Ovary (tissue), 3 donors: ENCODE data around the gene SUDS3.

ENCODE experiments used
- EP300 ChIP-seq: sonication (generic); formaldehyde crosslinking; IDR thresholded peaks from one replicate; pipeline ENCODE4 v1.6.1; 2017; ENCODE audit warnings: antibody characterized with exemption
- POLR2A ChIP-seq: fragments of 450-650 bp; IDR thresholded peaks from one replicate; pipeline ENCODE4 v1.6.1; 2017; ENCODE audit warnings: antibody characterized with exemption, mild to moderate bottlenecking, moderate library complexity
- TF ChIP-seq, protein P1 (sequence below), 3 donors: fragments of 450-650 bp in 2 of 3; fragments of 200-600 bp in 1 of 3; IDR thresholded peaks; one replicate each; pipeline versions ENCODE4 v1.5.1 to v1.8.0; 2016 to 2022; ENCODE audit warnings: antibody characterized with exemption in 3 of 3, mild to moderate bottlenecking in 1 of 3
- donor health status: DM: no; HTN: no; CAD: no.

DNA sequence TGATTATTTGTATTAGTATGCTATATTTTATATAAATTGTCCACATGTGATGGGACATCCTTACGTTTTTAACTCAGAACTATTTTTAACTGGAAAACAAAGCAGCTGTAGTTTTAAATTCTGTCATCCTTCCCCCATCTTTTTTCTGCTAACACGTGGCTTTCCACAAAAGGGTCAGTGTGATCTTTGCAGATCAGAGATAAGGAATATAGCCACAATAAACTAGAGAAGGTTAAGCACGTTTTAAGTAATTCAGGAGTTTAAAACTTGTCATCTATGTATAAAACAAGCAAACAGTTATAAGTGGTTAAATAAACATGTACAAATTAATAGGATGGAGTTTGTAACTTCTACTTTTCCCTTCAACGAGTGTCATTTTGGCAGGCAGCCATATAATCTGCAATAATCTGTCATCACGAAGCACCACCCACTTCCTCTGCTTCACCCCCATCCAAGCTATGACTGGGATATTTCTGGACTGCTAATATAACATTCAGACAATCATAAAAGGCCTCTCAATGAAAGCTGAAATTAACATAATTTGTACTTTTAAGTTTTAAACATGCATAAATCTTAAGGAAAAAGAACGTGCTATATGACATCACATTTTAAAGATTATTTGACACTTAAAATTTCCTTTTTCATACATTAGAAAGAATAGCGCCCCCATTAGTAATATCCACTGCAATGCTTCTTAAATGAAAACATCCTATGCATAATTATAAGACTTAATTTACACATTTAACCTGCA, 18.9 kb upstream of the SUDS3 start:
- TF ChIP-seq, protein P1, sequence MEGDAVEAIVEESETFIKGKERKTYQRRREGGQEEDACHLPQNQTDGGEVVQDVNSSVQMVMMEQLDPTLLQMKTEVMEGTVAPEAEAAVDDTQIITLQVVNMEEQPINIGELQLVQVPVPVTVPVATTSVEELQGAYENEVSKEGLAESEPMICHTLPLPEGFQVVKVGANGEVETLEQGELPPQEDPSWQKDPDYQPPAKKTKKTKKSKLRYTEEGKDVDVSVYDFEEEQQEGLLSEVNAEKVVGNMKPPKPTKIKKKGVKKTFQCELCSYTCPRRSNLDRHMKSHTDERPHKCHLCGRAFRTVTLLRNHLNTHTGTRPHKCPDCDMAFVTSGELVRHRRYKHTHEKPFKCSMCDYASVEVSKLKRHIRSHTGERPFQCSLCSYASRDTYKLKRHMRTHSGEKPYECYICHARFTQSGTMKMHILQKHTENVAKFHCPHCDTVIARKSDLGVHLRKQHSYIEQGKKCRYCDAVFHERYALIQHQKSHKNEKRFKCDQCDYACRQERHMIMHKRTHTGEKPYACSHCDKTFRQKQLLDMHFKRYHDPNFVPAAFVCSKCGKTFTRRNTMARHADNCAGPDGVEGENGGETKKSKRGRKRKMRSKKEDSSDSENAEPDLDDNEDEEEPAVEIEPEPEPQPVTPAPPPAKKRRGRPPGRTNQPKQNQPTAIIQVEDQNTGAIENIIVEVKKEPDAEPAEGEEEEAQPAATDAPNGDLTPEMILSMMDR (IDR thresholded peaks at IDR 0.05), result no peak
- TF ChIP-seq POLR2A (no peak), EP300 (no peak)
